ENCODE data around the gene FAM174C. TPM values are rescaled to one million over a fixed set of nuclear protein-coding genes. Genes with fewer than 3 reads are reported as not detected.

The FAM174C gene
- total and polyA plus RNA-seq, 10 of the 15 experiments (the other 5 are each of a cell fraction or from before 2014, with no cell fraction given), result 0.89 to 94.6 (median 43.6) TPM

DNA sequence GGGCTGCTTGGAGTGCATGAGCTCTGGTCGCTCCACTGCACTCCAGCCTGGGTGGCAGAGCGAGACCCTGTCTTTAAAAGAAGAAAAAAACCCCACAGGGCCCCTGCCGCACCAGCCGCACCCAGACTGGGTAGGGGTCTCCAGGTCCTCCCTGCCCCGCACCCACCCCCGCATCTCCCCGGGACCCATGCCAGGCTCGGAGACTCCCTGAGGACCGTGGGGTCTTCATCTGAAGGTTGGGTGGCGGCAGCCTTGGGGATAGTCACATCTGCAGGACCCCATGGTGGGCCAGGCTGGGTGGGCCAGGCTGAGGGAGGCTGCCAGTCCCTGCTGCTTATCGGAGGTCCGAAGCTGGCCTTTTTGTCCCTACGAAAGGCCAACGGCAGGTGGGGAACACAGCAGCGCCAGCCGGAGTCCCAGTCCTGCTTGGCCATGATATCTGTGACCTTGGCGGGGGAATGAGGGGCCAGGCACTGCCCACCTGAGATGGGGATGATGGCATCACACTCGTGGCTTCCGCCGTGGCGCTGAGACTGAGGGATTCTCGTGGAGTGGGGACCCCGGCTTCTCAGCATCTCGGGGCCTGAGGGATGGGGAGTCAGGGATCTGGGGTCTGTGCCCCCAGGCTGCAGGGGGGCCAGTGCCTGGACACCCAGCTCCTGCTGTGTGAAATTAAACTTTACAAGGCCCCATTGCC lies 21.4 kb downstream of the FAM174C start:
- Histone ChIP-seq H3K79me2 (ENCODE audit: control insufficient read depth, insufficient read depth, low read length) (no peaks in the 10 kb centered on the region), H3K4me2 (ENCODE audit: control insufficient read depth, insufficient read depth) (no peak overlapping the region), H4K20me1 (ENCODE audit: control insufficient read depth, insufficient read depth) (no peaks in the 10 kb centered on the region), H3K36me3 (ENCODE audit: control insufficient read depth in 2 of 2, insufficient read depth in 2 of 2, low read length in 1 of 2) (no peaks in the 10 kb centered on the region), H3K9me3 (replicated peaks; ENCODE audit: control insufficient read depth, insufficient read depth, low read length) (no peaks in the 10 kb centered on the region), H2AFZ (ENCODE audit: control insufficient read depth, low read depth, low read length) (no peak overlapping the region), H3K4me3 (no peak overlapping the region), H3K27ac (ENCODE audit: control insufficient read depth, insufficient read depth) (no peak overlapping the region), H3K4me1 (ENCODE audit: control insufficient read depth, insufficient read depth, low read length) (peaks cover 9% of the 10 kb centered on the region), H3K9ac (ENCODE audit: control insufficient read depth, insufficient read depth, low read length) (no peak overlapping the region), H3K27me3 (replicated peaks in 1 of 2; ENCODE audit: control insufficient read depth in 2 of 2, insufficient read depth in 2 of 2, low read length in 1 of 2) (no peaks in the 10 kb centered on the region)
- in situ Hi-C loops (cut with MboI), result no loop called here
- CTCF ChIA-PET, result no interaction called here
- FAIRE-seq, result no peak
- SMC1A ChIA-PET (ENCODE audit: uncharacterized antibody, unreplicated experiment), result no interaction called here
- no peak for DNase-seq (ENCODE audit: low read depth, low spot score)
- intact Hi-C loops (cut with micrococcal nuclease; ENCODE audit: unreplicated experiment), result no loop called here
- POLR2A ChIA-PET, result no interaction called here
- WGBS (ENCODE audit: insufficient coverage, insufficient replicate concordance, low lambda C conversion rate, missing lambda C conversion rate), result 41% methylated on average over 24 of the region's 24 CpGs
- BruUV-seq (replicated peaks), result no TSS peak
- no peak for TF ChIP-seq FOXK2 (IDR thresholded peaks at IDR 0.05)
- TF ChIP-seq NFYB (IDR thresholded peaks at IDR 0.05; ENCODE audit: insufficient read depth, low read depth, low read length), result no peak
- TF ChIP-seq CHD4 (IDR thresholded peaks at IDR 0.05), result no peak
- TF ChIP-seq, protein P1, sequence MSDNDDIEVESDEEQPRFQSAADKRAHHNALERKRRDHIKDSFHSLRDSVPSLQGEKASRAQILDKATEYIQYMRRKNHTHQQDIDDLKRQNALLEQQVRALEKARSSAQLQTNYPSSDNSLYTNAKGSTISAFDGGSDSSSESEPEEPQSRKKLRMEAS (IDR thresholded peaks at IDR 0.05; ENCODE audit: low read depth, low read length), result no peak
- no peak for TF ChIP-seq HDAC2 (IDR thresholded peaks at IDR 0.05)
- TF ChIP-seq RB1 (IDR thresholded peaks at IDR 0.05; ENCODE audit: borderline replicate concordance), result no peak
- no peak for TF ChIP-seq TCF12 (IDR thresholded peaks at IDR 0.05; ENCODE audit: low read depth, low read length)
- no peak for TF ChIP-seq CBX5 (IDR thresholded peaks at IDR 0.05; ENCODE audit: low read depth)
- RAD21 ChIA-PET (ENCODE audit: unreplicated experiment), result no interaction called here
- ATAC-seq, result no peak

DNA sequence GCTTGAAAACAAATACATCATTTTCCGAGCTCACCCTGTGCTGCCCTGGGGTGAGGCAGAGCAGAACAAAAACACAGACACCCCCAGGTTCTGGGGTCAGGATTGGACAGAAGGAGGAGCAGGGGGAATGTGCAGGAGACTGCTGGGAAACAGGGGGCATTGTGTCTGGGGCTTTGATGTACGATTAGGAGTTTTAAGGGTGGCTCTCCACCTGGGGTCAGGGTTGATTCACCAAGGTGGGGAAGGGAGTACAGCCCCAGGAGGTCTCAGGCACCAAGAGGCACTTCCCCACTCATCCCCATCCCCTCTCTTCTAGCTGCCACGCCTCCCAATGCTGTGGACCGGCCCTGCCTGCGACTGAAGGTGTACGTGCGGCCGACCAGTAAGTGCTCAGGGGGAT lies 22.9 kb downstream of the FAM174C start:
- DNase-seq (ENCODE audit: low read depth, low spot score), result no peak
- Histone ChIP-seq H3K36me3 (ENCODE audit: control insufficient read depth in 2 of 2, insufficient read depth in 2 of 2, low read length in 1 of 2) (no peaks in the 10 kb centered on the region), H3K27ac (ENCODE audit: control insufficient read depth, insufficient read depth) (no peak overlapping the region), H3K4me2 (ENCODE audit: control insufficient read depth, insufficient read depth) (no peak overlapping the region), H3K4me1 (ENCODE audit: control insufficient read depth, insufficient read depth, low read length) (no peaks in the 10 kb centered on the region), H3K27me3 (replicated peaks in 1 of 2; ENCODE audit: control insufficient read depth in 2 of 2, insufficient read depth in 2 of 2, low read length in 1 of 2) (no peaks in the 10 kb centered on the region), H3K4me3 (no peak overlapping the region), H3K79me2 (ENCODE audit: control insufficient read depth, insufficient read depth, low read length) (no peaks in the 10 kb centered on the region), H4K20me1 (ENCODE audit: control insufficient read depth, insufficient read depth) (no peaks in the 10 kb centered on the region), H3K9me3 (replicated peaks; ENCODE audit: control insufficient read depth, insufficient read depth, low read length) (no peaks in the 10 kb centered on the region), H2AFZ (ENCODE audit: control insufficient read depth, low read depth, low read length) (no peak overlapping the region), H3K9ac (ENCODE audit: control insufficient read depth, insufficient read depth, low read length) (no peak overlapping the region)
- POLR2A ChIA-PET, result no interaction called here
- WGBS (ENCODE audit: insufficient coverage, insufficient replicate concordance, low lambda C conversion rate, missing lambda C conversion rate), result 59% methylated on average over 8 of the region's 8 CpGs
- CTCF ChIA-PET, result no interaction called here
- SMC1A ChIA-PET (ENCODE audit: uncharacterized antibody, unreplicated experiment), result no interaction called here
- intact Hi-C loops (cut with micrococcal nuclease; ENCODE audit: unreplicated experiment) (no loop called here), in situ Hi-C loops (cut with MboI) (no loop called here)
- no peak for FAIRE-seq
- no peak for ATAC-seq
- RAD21 ChIA-PET (ENCODE audit: unreplicated experiment), result no interaction called here
- no TSS peak for BruUV-seq (replicated peaks)
- TF ChIP-seq ETV6 (conservative IDR thresholded peaks at IDR 0.05 in 1 of 2, IDR thresholded peaks at IDR 0.05 in 1 of 2; ENCODE audit: borderline replicate concordance in 1 of 2, low read depth in 1 of 2) (no peak), CHD2 (IDR thresholded peaks at IDR 0.05; ENCODE audit: borderline replicate concordance, low read depth, low read length) (no peak), MTA3 (IDR thresholded peaks at IDR 0.05; ENCODE audit: borderline replicate concordance, low read length) (no peak), SUPT20H (IDR thresholded peaks at IDR 0.05; ENCODE audit: borderline replicate concordance, control insufficient read depth, low read depth, low read length) (no peak), KLF5 (IDR thresholded peaks at IDR 0.05; ENCODE audit: partially characterized antibody) (no peak)

Measured in GM12878 (cell line).